Activated T-helper 1 cell treated with Interleukin-2 at 50 U/mL for 16 hours (primary cell): Measurements from ENCODE around the gene DENND1A.
"Not testable (repeated sequence)": the region's sequence is repeated elsewhere in the genome, so short reads cannot be mapped to it uniquely, and the experiment has no call there.

ENCODE experiments used
- DNase-seq: peaks from one replicate; pipeline ENCODE4 v3.0.0-alpha.2; 2020; ENCODE audit warnings: low read depth

The DENND1A gene

GRCh38 chr9:123763910-123764588 lies 165.9 kb downstream of the DENND1A start:
- DNase-seq: no peak

DNA sequence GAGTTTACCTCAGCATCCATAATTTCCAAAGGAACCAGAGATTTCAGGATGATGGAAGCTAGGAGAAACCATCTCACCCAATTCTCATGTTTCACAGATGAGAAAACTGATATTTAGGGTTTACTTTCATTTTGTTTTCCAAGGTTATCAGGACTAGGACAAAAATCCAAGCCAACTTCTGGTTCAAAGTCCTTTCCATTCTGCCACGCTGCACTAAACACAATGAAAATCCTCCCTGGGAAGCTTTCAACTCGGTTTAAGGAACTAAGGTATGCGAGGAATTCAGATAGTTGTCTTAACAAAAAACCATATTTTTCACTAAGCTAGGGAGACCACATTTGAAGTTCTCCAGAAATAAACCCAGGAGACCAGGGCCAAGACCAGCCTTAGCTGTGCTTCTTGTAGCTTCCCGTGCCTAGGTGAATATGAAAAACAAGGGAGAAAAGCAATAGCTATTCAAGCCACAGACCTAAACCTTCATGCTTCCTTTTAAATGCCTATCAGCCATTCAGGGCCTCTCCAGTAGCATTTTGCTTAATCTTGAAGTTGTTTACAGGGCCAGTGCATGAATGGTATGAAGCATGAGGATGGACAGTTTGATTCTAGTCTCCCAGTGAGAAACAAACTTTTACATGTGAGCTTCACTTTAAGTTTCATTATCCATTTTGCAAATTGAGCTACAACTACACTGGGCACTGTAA lies 167.9 kb downstream of the DENND1A start:
- no peak for DNase-seq

DNA sequence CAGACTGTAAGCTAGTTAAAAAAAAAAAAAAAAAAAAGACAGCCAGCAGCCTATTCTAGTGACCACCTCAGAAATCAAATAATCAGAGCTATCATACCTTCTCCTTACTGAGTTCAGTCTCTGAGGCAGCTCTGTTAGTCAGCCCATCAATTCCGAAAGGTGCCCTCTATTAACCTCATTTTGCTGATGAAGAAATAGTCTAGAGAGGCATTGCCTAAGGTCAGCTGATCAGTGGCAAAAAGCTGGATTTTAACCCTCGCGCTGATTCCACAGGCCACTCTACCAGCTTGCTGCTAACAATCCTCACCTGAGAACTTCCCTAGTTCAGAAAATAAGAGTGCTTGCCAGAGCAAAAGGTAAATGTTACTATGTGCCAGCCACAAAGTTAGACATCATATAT lies 172.0 kb downstream of the DENND1A start:
- DNase-seq: no peak

DNA sequence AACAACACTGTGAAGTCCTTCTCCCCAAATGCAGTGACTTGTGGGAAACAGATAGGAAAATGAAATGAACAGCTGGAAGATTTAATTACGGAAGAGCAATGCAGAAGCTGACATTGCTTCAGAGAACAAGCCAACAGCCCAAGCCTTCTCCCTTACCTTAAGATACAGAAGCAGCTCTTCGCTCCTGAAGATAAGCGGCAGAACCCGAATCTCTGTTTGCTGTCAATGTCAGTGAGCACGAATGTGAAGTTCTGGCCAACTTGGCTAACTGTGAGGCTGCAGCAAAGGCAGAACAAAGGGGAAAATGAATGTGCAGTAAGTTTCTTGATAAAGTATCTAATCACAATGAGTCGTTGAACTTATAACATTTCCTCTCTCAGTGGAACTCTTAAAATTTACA lies 172.4 kb downstream of the DENND1A start:
- no peak for DNase-seq

GRCh38 chr9:123756484-123757106 lies 173.3 kb downstream of the DENND1A start:
- no peak for DNase-seq

- DNase-seq: no peak
Measured at GRCh38 chr9:123753669-123754258, 176.2 kb downstream of the DENND1A start.

GRCh38 chr9:123753016-123753415 lies 176.9 kb downstream of the DENND1A start:
- DNase-seq: no peak

GRCh38 chr9:123749580-123750202 lies 180.2 kb downstream of the DENND1A start:
- DNase-seq: no peak

DNA sequence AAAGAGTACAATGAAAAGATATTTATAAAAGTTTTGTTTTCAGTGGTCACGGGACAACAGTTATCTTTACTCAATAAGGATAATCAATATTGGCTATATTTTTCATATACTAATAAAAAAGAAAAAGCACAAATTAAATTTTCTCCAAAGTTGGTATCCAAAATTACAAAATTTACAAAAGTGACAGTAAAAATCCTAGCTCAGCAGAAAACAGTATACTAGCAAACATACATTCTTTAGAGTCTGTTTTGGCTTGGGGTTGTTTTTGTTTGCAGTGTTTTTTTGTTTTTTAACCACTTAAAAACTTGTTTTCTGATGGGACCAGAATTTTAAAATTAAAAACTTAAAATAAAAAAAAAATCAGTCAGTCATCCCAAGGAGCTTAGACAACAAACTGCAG lies 183.2 kb downstream of the DENND1A start:
- DNase-seq: no peak

- no peak for DNase-seq
Measured at GRCh38 chr9:123745933-123746332, 184.0 kb downstream of the DENND1A start.

DNA sequence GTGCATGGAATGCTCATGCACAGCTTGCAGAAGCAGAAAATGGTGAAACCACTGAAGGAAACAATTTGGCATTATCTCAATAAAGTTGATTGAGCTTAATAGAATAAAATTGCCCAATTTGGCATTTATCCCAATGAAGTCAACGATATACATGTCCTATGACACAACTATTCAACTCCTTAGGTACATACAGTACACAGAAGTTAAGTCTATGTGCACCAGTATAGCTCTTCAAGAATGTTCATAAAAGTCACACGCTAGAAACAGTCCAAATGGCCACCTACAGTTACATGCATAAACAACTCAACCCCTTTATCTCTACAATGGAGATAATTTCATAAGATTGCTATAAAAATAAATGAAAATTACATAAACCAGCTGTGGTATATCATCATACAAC lies 184.5 kb downstream of the DENND1A start:
- no peak for DNase-seq

DNA sequence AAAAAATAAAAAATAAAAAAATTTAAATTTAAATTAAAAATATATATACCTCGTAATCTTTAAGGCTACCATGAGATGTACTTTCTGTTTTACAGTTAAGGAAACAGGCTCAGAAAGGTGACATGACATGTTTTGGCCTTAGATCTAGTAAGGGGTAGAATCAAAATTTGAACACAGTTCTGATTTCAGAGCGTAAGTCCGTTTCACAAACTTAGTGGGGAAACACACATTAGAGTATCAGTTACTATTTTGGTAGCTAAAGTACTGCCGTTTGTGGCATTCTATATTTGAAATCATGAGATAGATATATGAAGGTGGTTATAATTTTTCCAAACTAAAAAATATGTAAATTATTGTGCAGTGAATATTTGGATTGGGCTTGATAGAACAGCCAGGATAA lies 186.2 kb downstream of the DENND1A start:
- DNase-seq: no peak

- DNase-seq: no peak
Measured at GRCh38 chr9:123742009-123742767, 187.7 kb downstream of the DENND1A start.

DNA sequence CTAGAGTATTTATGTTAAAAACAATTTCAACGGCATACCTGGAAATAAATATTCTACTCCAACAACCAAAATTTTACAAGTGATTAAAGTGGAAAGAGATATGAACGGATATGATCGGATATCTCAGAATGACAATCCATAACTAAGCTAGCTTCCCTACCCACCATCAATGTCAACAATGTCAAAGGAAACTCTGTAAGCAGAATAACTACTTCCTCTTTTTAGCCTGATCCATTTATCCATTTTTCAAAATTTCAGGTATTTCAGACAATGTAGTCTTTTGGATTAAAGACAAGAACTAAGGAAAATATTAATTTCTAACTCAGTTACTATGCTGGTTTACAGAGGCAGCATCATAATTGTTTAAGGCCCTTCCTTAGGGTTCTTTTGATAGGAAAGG lies 188.7 kb downstream of the DENND1A start:
- DNase-seq: no peak

GRCh38 chr9:123739902-123740301 lies 190.0 kb downstream of the DENND1A start:
- DNase-seq: no peak

DNA sequence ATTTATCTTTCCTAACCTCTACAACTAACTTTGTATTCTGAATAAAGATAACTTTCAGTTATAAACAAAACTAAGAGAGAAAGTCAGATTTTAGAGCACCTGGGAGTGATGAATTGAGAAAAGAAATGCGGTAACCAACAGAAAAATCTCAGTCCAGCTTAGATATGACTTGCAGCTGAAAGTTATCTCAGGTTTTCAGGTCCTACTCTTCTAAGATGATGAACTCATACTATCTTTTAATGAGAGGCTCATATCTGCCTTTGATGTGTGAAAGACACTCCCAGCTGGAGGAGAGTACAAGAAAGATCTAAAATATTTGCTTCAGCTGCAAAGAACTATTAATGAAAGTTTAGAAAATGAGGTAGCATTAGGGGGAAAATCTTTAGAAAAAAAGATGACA lies 190.5 kb downstream of the DENND1A start:
- no peak for DNase-seq

- DNase-seq: no peak
Measured at GRCh38 chr9:123738648-123739047, 191.3 kb downstream of the DENND1A start.

- DNase-seq: no peak
Measured at GRCh38 chr9:123735376-123735775, 194.6 kb downstream of the DENND1A start.

- DNase-seq: not testable (repeated sequence)
Measured at GRCh38 chr9:123728571-123728970, 201.4 kb downstream of the DENND1A start.

GRCh38 chr9:123727332-123727731 lies 202.6 kb downstream of the DENND1A start:
- no peak for DNase-seq

DNA sequence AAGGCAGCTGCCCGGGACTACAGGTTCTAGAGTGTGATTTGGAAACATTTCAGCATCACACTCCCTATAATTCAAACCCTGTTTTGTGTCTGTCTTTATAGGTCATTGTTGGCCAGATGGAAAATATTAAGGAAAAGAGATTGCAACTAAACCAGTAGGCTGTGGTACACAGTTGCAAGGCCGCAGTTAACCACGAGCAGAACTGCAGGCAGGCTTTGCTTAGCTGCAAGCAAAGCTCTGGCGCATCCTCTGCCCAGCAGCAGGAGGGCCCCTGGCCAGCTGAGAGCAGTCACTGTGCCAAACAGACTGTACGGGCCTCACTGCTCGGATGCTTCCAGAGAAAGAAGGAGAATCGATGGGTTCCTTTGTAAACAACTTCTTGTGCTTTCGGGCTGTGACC lies 204.5 kb downstream of the DENND1A start:
- DNase-seq: no peak
